NCI-H774 (cell line): ENCODE data around the gene TRIM50.
"Not testable (repeated sequence)": the region's sequence is repeated elsewhere in the genome, so short reads cannot be mapped to it uniquely, and the experiment has no call there.

ENCODE experiments used
- DNase-seq: peaks from one replicate; lab custom pipeline; 2025; lab: John Stamatoyannopoulos, UW

TRIM50 gene

GRCh38 chr7:73327922-73328321 lies at the start of gene TRIM50, which contains the start of gene FKBP6:
Gene TRIM50, minus strand, starts transcription at chr7:73328082. Its CDS starts 3,295 bp downstream, at chr7:73324787.
Gene FKBP6, plus strand, starts transcription at chr7:73328161. Its CDS starts 268 bp downstream, at chr7:73328429.
- DNase-seq: not testable (repeated sequence)

GRCh38 chr7:73376671-73377412 lies 49.0 kb upstream of the TRIM50 start:
- no peak for DNase-seq

GRCh38 chr7:73376262-73376661 lies 48.4 kb upstream of the TRIM50 start:
- not testable (repeated sequence) for DNase-seq

- DNase-seq: no peak
These were observed 45.9 kb upstream of the TRIM50 start for GRCh38 chr7:73373741-73374140.

- no peak for DNase-seq
These were observed 41.7 kb upstream of the TRIM50 start for GRCh38 chr7:73369622-73370021.

GRCh38 chr7:73369009-73369408 lies 41.1 kb upstream of the TRIM50 start:
- no peak for DNase-seq

GRCh38 chr7:73366990-73367389 lies 39.1 kb upstream of the TRIM50 start:
- no peak for DNase-seq

- DNase-seq: no peak
These were observed 38.2 kb upstream of the TRIM50 start for GRCh38 chr7:73366127-73366526.

- DNase-seq: no peak
These were observed 36.3 kb upstream of the TRIM50 start for GRCh38 chr7:73364006-73364728.

GRCh38 chr7:73363225-73364005 lies 35.5 kb upstream of the TRIM50 start:
- no peak for DNase-seq

- DNase-seq: not testable (repeated sequence)
These were observed 32.7 kb upstream of the TRIM50 start for GRCh38 chr7:73360590-73360989.

- no peak for DNase-seq
These were observed 32.0 kb upstream of the TRIM50 start for GRCh38 chr7:73359746-73360375.

GRCh38 chr7:73359306-73359705 lies 31.4 kb upstream of the TRIM50 start:
- no peak for DNase-seq

- DNase-seq: no peak
These were observed 30.9 kb upstream of the TRIM50 start for GRCh38 chr7:73358590-73359275.

- DNase-seq: no peak
These were observed 28.3 kb upstream of the TRIM50 start for GRCh38 chr7:73356159-73356558.

- no peak for DNase-seq
These were observed 26.9 kb upstream of the TRIM50 start for GRCh38 chr7:73354821-73355220.

- no peak for DNase-seq
These were observed 26.3 kb upstream of the TRIM50 start for GRCh38 chr7:73354196-73354595.

GRCh38 chr7:73353243-73353642 lies 25.4 kb upstream of the TRIM50 start:
- no peak for DNase-seq

GRCh38 chr7:73352784-73353183 lies 24.9 kb upstream of the TRIM50 start:
- no peak for DNase-seq

GRCh38 chr7:73351447-73352167 lies 23.7 kb upstream of the TRIM50 start:
- no peak for DNase-seq
